Activated CD4-positive, alpha-beta memory T cell treated with anti-CD3 and anti-CD28 coated beads, Interleukin-2, amount 10 ng/mL, durations not matched to agents 7 days and 5 days (primary cell): Measurements from ENCODE around the gene SLC25A2. TPM values are rescaled to one million over a fixed set of nuclear protein-coding genes. Genes with fewer than 3 reads are reported as not detected.
"Not testable (repeated sequence)": the region's sequence is repeated elsewhere in the genome, so short reads cannot be mapped to it uniquely, and the experiment has no call there.

Experiments used
- CTCF ChIA-PET: fragments of 350-600 bp; sonication (Branson Sonifier 250); formaldehyde crosslinking; loops from one replicate; lab custom pipeline; 2021; ENCODE audit warnings: antibody characterized with exemption, inconsistent platforms; lab: Charles Lee
- POLR2A ChIA-PET: fragments of 350-600 bp; sonication (Branson Sonifier 250); formaldehyde crosslinking; loops from one replicate; lab custom pipeline; 2021; ENCODE audit warnings: antibody characterized with exemption; lab: Charles Lee
- DNase-seq: peaks from one replicate; pipeline ENCODE4 v3.0.0-alpha.2; 2020
- H3K27ac Mint-ChIP-seq: one replicate; pipeline ENCODE4 v1.8.0; 2021; ENCODE audit warnings: mild to moderate bottlenecking, mixed read lengths
- H3K27me3 Mint-ChIP-seq: one replicate; pipeline ENCODE4 v1.8.0; 2021; ENCODE audit warnings: mixed read lengths
- H3K36me3 Mint-ChIP-seq: one replicate; pipeline ENCODE4 v1.8.0; 2021; ENCODE audit warnings: low read depth, mixed read lengths
- H3K4me1 Mint-ChIP-seq: one replicate; pipeline ENCODE4 v1.8.0; 2021; ENCODE audit warnings: mixed read lengths
- H3K4me3 Mint-ChIP-seq: one replicate; pipeline ENCODE4 v1.8.0; 2021; ENCODE audit warnings: mild to moderate bottlenecking, mixed read lengths
- H3K9me3 Mint-ChIP-seq: one replicate; pipeline ENCODE4 v1.8.0; 2021; ENCODE audit warnings: mixed read lengths
- total RNA-seq, 2 experiments: library from RNA; stranded (reverse); gene quantifications; one replicate each; pipeline ENCODE4 v1.2.3, GENCODE V29; 2021

Gene SLC25A2
- total RNA-seq: under 1 TPM; 0.38 to 0.50 TPM

GRCh38 chr5:141303756-141304155, at the start of gene SLC25A2:
SLC25A2 (minus strand) TSS chr5:141304049; CDS start chr5:141303865, 184 bp downstream.
- POLR2A ChIA-PET: no interaction called here
- Mint-ChIP-seq H3K27ac (no peak within 1 kb of the TSS), H3K4me1 (no peaks in the 10 kb centered on the region), H3K4me3 (no peak within 1 kb of the TSS), H3K27me3 (no peaks in the 10 kb centered on the region), H3K36me3 (peaks cover 5% of the 10 kb centered on the region), H3K9me3 (peaks cover 54% of the 10 kb centered on the region)
- no peak for DNase-seq
- CTCF ChIA-PET: interaction anchor here (0.7 kb wide), 1 partner anchor 224 kb away, joined by 3 read pairs; no protein-coding TSS in a partner anchor

- Mint-ChIP-seq H3K36me3 (peaks cover 5% of the 10 kb centered on the region), H3K4me3 (no peak overlapping the region), H3K27me3 (peaks cover 14% of the 10 kb centered on the region), H3K4me1 (peaks cover 2% of the 10 kb centered on the region), H3K27ac (no peak overlapping the region), H3K9me3 (peaks cover 12% of the 10 kb centered on the region)
- ChIA-PET CTCF (no interaction called here), POLR2A (no interaction called here)
- DNase-seq: no peak
These were observed 47.7 kb upstream of the SLC25A2 start for GRCh38 chr5:141351591-141351990.

GRCh38 chr5:141349917-141350619, 46.2 kb upstream of the SLC25A2 start, which contains the start of gene PCDHGB1:
PCDHGB1 (plus strand) TSS chr5:141350099; CDS start chr5:141350261, 162 bp downstream.
- H3K27ac Mint-ChIP-seq: no peak within 1 kb of the TSS
- H3K9me3 Mint-ChIP-seq: peaks cover 20% of the 10 kb centered on the region
- no peak within 1 kb of the TSS for H3K4me3 Mint-ChIP-seq
- ChIA-PET CTCF (interaction anchor here (0.9 to 1.4 kb wide), 8 partner anchors 19 to 214 kb away, joined by 3 to 4 read pairs (median 3); partner anchors contain the start of genes PCDHGA1, PCDHGB3, PCDHGB7 and TAF7), POLR2A (interaction anchor here (1.0 kb wide), 1 partner anchor 29 kb away, joined by 3 read pairs; the partner anchor contains the start of gene TAF7)
- peaks cover 2% of the 10 kb centered on the region for H3K4me1 Mint-ChIP-seq
- H3K27me3 Mint-ChIP-seq: peaks cover 10% of the 10 kb centered on the region
- peak; percentile 47 for DNase-seq
- H3K36me3 Mint-ChIP-seq: peaks cover 8% of the 10 kb centered on the region

GRCh38 chr5:141346017-141346416, 42.2 kb upstream of the SLC25A2 start:
- CTCF ChIA-PET: not testable (repeated sequence)
- peaks cover 27% of the 10 kb centered on the region for H3K9me3 Mint-ChIP-seq

GRCh38 chr5:141345327-141345726, 41.5 kb upstream of the SLC25A2 start:
- Mint-ChIP-seq H3K4me3 (no peak overlapping the region), H3K9me3 (peaks cover 27% of the 10 kb centered on the region), H3K27ac (no peak overlapping the region), H3K4me1 (peaks cover 2% of the 10 kb centered on the region), H3K36me3 (peaks cover 7% of the 10 kb centered on the region), H3K27me3 (peaks cover 3% of the 10 kb centered on the region)
- DNase-seq: no peak
- ChIA-PET POLR2A (no interaction called here), CTCF (no interaction called here)

More at GRCh38 chr5:141346017-141346416, 42.2 kb upstream of the SLC25A2 start:
- H3K36me3 Mint-ChIP-seq, POLR2A ChIA-PET, H3K27ac Mint-ChIP-seq, H3K4me1 Mint-ChIP-seq, H3K27me3 Mint-ChIP-seq, DNase-seq, H3K4me3 Mint-ChIP-seq: not testable (repeated sequence)

- Mint-ChIP-seq H3K36me3 (peaks cover 5% of the 10 kb centered on the region), H3K9me3 (peaks cover 31% of the 10 kb centered on the region), H3K4me3 (peak overlapping the region; percentile 44), H3K4me1 (no peaks in the 10 kb centered on the region), H3K27me3 (peaks cover 5% of the 10 kb centered on the region), H3K27ac (no peak overlapping the region)
- ChIA-PET CTCF (interaction anchor here (0.9 to 2.7 kb wide), 3 partner anchors 24 to 77 kb away, joined by 3 to 12 read pairs (median 3); partner anchors contain the start of gene TAF7), POLR2A (no interaction called here)
- DNase-seq: no peak
These were observed 40.2 kb upstream of the SLC25A2 start for GRCh38 chr5:141343953-141344463.

GRCh38 chr5:141343242-141343952, 39.5 kb upstream of the SLC25A2 start, which contains the start of gene PCDHGA3:
PCDHGA3 (plus strand) TSS chr5:141343829; CDS start chr5:141344034, 205 bp downstream.
- H3K27ac Mint-ChIP-seq: no peak within 1 kb of the TSS
- H3K9me3 Mint-ChIP-seq: peaks cover 31% of the 10 kb centered on the region
- no peaks in the 10 kb centered on the region for H3K4me1 Mint-ChIP-seq
- H3K27me3 Mint-ChIP-seq: peaks cover 9% of the 10 kb centered on the region
- peak within 1 kb of the TSS; percentile 44 for H3K4me3 Mint-ChIP-seq
- ChIA-PET POLR2A (interaction anchor here (0.6 kb wide), 1 partner anchor 59 kb away, joined by 3 read pairs; no protein-coding TSS in a partner anchor), CTCF (interaction anchor here (0.5 to 2.7 kb wide), 5 partner anchors 13 to 78 kb away, joined by 3 to 12 read pairs (median 3); partner anchors contain the start of gene TAF7)
- no peak for DNase-seq
- H3K36me3 Mint-ChIP-seq: peaks cover 5% of the 10 kb centered on the region

- no peak overlapping the region for H3K4me3 Mint-ChIP-seq
- ChIA-PET POLR2A (interaction anchor here (0.6 kb wide), 2 partner anchors 59 to 92 kb away, joined by 3 read pairs; no protein-coding TSS in a partner anchor), CTCF (interaction anchor here (1.7 to 2.7 kb wide), 2 partner anchors 22 to 79 kb away, joined by 3 to 12 read pairs; partner anchors contain the start of gene TAF7)
- no peak overlapping the region for H3K27ac Mint-ChIP-seq
- no peaks in the 10 kb centered on the region for H3K4me1 Mint-ChIP-seq
- H3K9me3 Mint-ChIP-seq: peaks cover 31% of the 10 kb centered on the region
- peaks cover 5% of the 10 kb centered on the region for H3K36me3 Mint-ChIP-seq
- no peak for DNase-seq
- peaks cover 13% of the 10 kb centered on the region for H3K27me3 Mint-ChIP-seq
These were observed 38.9 kb upstream of the SLC25A2 start for GRCh38 chr5:141342773-141343172.

GRCh38 chr5:141340781-141341354, 37.0 kb upstream of the SLC25A2 start:
- CTCF ChIA-PET, H3K36me3 Mint-ChIP-seq, H3K4me1 Mint-ChIP-seq, H3K4me3 Mint-ChIP-seq, POLR2A ChIA-PET, DNase-seq, H3K27ac Mint-ChIP-seq: not testable (repeated sequence)
- Mint-ChIP-seq H3K9me3 (peaks cover 25% of the 10 kb centered on the region), H3K27me3 (peaks cover 14% of the 10 kb centered on the region)

- POLR2A ChIA-PET: interaction anchor here (1.0 kb wide), 1 partner anchor 18 kb away, joined by 5 read pairs; the partner anchor contains the start of gene TAF7
- Mint-ChIP-seq H3K9me3 (peaks cover 20% of the 10 kb centered on the region), H3K4me1 (no peaks in the 10 kb centered on the region), H3K27me3 (peaks cover 26% of the 10 kb centered on the region), H3K36me3 (no peaks in the 10 kb centered on the region), H3K27ac (no peak within 1 kb of the TSS), H3K4me3 (no peak within 1 kb of the TSS)
- no peak for DNase-seq
- CTCF ChIA-PET: interaction anchor here (0.7 to 2.9 kb wide), 6 partner anchors 8 to 174 kb away, joined by 3 to 14 read pairs (median 4); partner anchors contain the start of genes PCDHGA1, PCDHGA10 and TAF7
These were observed 34.9 kb upstream of the SLC25A2 start, which contains the start of gene PCDHGA2 for GRCh38 chr5:141338538-141339306. PCDHGA2 (plus strand) TSS chr5:141338760.

GRCh38 chr5:141332571-141332970, 28.7 kb upstream of the SLC25A2 start:
- CTCF ChIA-PET, H3K27ac Mint-ChIP-seq, H3K36me3 Mint-ChIP-seq, H3K4me3 Mint-ChIP-seq, DNase-seq, H3K4me1 Mint-ChIP-seq: not testable (repeated sequence)
- Mint-ChIP-seq H3K27me3 (peaks cover 30% of the 10 kb centered on the region), H3K9me3 (peaks cover 15% of the 10 kb centered on the region)
- POLR2A ChIA-PET: interaction anchor here (3.9 kb wide), 1 partner anchor 13 kb away, joined by 16 read pairs; the partner anchor contains the start of gene TAF7
